Measurements from ENCODE around the gene GNB1. TPM values are rescaled to one million over a fixed set of nuclear protein-coding genes. Genes with fewer than 3 reads are reported as not detected.
"Not testable (repeated sequence)": the region's sequence is repeated elsewhere in the genome, so short reads cannot be mapped to it uniquely, and the experiment has no call there.

Gene GNB1
- total and polyA plus RNA-seq, 9 donors, result 52.3 to 216 (median 178) TPM

DNA sequence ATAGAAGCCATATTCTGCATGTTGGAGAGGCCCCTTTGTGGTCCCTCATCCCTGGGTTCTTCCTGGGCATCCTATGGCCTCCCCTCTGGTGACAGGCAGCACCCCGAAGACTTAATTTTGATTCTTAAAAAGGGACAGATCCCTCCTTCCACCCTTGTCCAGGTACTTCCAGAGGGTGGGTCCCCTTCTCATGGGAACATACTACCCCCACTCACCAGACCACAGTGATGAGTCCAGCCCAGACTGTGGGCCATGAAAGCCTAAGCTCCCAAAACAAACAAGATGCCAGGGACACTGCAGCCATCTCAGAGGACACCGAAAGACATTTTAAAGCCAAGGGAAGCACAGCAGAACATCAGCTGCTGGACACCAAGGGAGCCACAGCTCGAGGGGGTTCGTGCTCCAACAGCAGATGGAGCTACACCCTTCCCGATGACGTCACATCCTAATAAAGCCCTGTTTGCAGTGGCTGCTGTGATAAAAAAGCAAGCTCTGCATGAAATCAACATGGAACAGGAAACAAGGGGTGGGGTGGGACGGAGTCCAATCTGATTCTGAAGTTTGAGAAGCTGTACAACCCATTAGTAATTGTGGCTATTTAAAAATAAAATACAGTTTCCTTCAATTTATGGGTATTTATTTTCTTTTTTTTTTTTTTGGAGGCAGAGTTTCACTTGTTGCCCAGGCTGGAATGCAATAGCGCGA is 32.4 kb downstream of the GNB1 start:
- Histone ChIP-seq H3K27ac (ENCODE audit: low read length) (peak overlapping the region; percentile 89), H3K36me3 (ENCODE audit: control insufficient read depth, insufficient read depth, low read length) (peaks cover 8% of the 10 kb centered on the region), H3K4me1 (ENCODE audit: control insufficient read depth, insufficient read depth, low read length) (peaks cover 32% of the 10 kb centered on the region), H3K9me3 (replicated peaks; ENCODE audit: control insufficient read depth, low read depth, low read length) (no peaks in the 10 kb centered on the region), H3K27me3 (ENCODE audit: control insufficient read depth, insufficient read depth, low read length) (no peaks in the 10 kb centered on the region), H3K4me3 (ENCODE audit: low read length) (no peak overlapping the region)
- DNase-seq, result peak; percentile 95
- WGBS (ENCODE audit: insufficient coverage), result 57% methylated on average over 1 of the region's 9 CpGs

DNA sequence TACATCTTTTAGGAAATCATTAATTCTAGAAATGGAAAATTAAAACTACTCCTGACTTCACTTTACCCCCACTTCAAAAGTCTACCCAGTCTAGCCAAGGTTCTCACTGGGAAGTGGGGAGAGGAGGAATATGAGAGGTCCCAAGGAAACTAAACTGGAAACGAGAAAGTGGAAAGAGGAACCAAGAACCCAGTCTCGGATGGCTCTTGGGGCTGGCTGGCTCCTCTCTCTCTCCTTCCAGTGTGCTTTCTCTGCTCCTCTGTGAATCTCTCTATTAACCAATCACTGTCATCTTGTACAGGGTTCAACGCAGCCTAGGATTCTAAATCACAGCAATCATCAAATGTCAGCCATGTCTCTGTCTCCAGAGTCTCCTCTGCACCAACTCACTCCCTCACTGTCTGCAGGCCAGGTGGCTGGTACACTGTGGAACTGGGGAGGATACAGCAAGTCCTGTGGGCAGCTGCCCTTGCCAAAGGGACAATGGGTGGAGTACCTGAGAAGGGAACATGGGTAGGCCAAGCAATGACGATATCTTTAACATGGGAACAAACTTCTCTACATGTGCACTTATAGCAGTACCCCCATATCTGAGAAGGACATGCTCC is 33.7 kb downstream of the GNB1 start:
- Histone ChIP-seq H3K36me3 (ENCODE audit: control insufficient read depth, insufficient read depth, low read length) (peaks cover 12% of the 10 kb centered on the region), H3K4me3 (ENCODE audit: low read length) (no peak overlapping the region), H3K27me3 (ENCODE audit: control insufficient read depth, insufficient read depth, low read length) (no peaks in the 10 kb centered on the region), H3K9me3 (replicated peaks; ENCODE audit: control insufficient read depth, low read depth, low read length) (no peaks in the 10 kb centered on the region), H3K27ac (ENCODE audit: low read length) (no peak overlapping the region), H3K4me1 (ENCODE audit: control insufficient read depth, insufficient read depth, low read length) (peaks cover 30% of the 10 kb centered on the region)
- WGBS (ENCODE audit: insufficient coverage), result no CpG with 5 or more reads among the region's 4 CpGs
- DNase-seq, result peak; percentile 33

DNA sequence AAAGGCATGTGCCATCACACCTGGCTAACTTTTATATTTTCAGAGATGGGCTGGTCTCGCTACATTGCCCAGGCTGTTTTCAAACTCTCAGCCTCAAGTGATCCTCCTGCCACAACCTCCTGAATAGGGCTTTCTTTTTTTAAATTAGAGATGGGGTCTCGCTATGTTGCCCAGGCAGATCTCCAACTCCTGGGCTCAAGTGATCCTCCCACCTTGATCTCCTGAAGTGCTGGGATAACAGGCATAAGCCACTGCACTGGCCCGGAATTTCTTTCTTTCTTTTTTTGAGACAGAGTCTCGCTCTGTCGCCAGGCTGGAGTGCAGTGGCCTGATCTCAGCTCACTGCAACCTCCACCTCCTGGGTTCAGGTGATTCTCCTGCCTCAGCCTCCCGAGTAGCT is 34.7 kb downstream of the GNB1 start:
- peaks cover 28% of the 10 kb centered on the region for H3K4me1 ChIP-seq (ENCODE audit: control insufficient read depth, insufficient read depth, low read length)

DNA sequence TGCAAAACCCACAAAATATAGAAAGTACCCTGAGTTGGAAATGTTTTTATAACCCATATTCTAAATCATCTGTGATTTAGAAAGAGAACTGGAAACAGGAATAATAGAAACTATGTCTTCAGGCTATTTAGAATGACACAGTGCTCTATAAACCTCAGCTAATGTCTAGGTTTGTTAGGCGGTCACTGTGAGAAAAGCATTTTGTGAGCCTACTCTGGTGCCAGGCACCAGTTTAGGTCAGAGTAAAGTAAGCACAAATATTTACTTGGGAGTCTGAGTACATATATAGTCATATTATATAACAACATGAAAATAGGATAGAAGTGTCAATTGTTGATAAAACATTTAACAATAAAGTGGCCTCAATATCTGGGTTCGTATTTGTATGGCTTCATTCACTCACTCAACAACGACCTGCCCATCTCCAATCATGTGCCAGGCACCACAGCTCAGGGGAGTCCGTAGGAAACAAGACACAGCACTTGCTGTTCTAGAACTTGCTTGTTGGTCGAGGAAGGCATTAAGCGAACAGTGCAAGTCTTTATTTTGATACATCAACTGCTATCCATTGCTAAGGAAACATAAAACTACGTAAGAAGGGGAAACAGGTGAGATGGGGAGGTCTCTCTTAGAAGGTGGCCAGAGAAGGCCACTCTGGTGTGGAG is 37.2 kb downstream of the GNB1 start:
- H3K4me3 ChIP-seq (ENCODE audit: low read length), result no peak overlapping the region
- peaks cover 16% of the 10 kb centered on the region for H3K36me3 ChIP-seq (ENCODE audit: control insufficient read depth, insufficient read depth, low read length)
- no peak for DNase-seq
- H3K9me3 ChIP-seq (replicated peaks; ENCODE audit: control insufficient read depth, low read depth, low read length), result no peaks in the 10 kb centered on the region
- WGBS (ENCODE audit: insufficient coverage), result no CpG with 5 or more reads among the region's 7 CpGs
- H3K27me3 ChIP-seq (ENCODE audit: control insufficient read depth, insufficient read depth, low read length), result no peaks in the 10 kb centered on the region
- H3K4me1 ChIP-seq (ENCODE audit: control insufficient read depth, insufficient read depth, low read length), result peaks cover 14% of the 10 kb centered on the region
- no peak overlapping the region for H3K27ac ChIP-seq (ENCODE audit: low read length)

More for the DNA sequence above, 34.7 kb downstream of the GNB1 start:
- H3K27me3 ChIP-seq (ENCODE audit: control insufficient read depth, insufficient read depth, low read length); H3K4me3 ChIP-seq (ENCODE audit: low read length); H3K27ac ChIP-seq (ENCODE audit: low read length); DNase-seq; H3K9me3 ChIP-seq (replicated peaks; ENCODE audit: control insufficient read depth, low read depth, low read length): not testable (repeated sequence)
- WGBS (ENCODE audit: insufficient coverage), result 79% methylated on average over 6 of the region's 6 CpGs
- H3K36me3 ChIP-seq (ENCODE audit: control insufficient read depth, insufficient read depth, low read length), result peaks cover 16% of the 10 kb centered on the region

DNA sequence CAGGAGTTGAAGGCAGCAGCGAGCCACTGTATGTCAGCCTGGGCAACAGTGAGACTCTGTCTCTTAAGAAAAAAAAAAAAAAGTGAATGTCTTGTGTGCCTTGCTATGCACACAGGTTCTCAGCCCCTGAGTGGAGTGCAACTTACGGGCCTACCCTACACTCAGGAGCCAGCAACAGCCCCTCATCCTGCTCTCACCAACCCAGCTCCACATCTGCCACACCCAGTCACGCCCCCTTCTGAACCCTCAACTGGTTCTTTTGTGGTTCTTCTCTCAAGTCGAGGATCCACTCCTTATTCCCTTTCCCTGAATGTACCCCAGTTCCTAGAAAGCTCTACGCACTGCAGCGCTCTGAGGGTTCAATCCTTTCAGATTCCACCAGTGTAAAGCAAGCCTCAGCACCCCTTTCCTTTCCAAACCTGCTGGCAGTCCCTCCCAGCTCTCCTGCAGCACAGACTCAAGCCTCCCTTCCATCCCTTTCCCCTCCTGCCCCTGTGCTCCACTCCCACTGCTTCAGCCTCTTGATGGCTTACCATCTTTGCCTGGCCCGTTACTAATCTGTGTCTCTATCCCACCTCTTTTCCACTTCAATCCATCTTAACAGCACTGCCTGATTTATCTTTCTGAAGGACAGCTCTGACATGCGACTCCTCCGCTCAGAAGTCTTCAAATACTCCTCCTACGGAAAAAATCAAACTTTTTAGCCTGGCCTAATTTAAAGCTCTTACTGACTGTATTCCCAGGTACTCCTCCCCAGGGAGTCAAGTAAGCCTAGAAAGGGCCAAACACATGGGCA is 38.1 kb downstream of the GNB1 start:
- H3K27ac ChIP-seq (ENCODE audit: low read length), result no peak overlapping the region
- peaks cover 16% of the 10 kb centered on the region for H3K36me3 ChIP-seq (ENCODE audit: control insufficient read depth, insufficient read depth, low read length)
- no peaks in the 10 kb centered on the region for H3K27me3 ChIP-seq (ENCODE audit: control insufficient read depth, insufficient read depth, low read length)
- 76% methylated on average over 10 of the region's 10 CpGs for WGBS (ENCODE audit: insufficient coverage)
- no peak for DNase-seq
- H3K4me1 ChIP-seq (ENCODE audit: control insufficient read depth, insufficient read depth, low read length), result peaks cover 10% of the 10 kb centered on the region
- H3K4me3 ChIP-seq (ENCODE audit: low read length), result no peak overlapping the region
- no peaks in the 10 kb centered on the region for H3K9me3 ChIP-seq (replicated peaks; ENCODE audit: control insufficient read depth, low read depth, low read length)

DNA sequence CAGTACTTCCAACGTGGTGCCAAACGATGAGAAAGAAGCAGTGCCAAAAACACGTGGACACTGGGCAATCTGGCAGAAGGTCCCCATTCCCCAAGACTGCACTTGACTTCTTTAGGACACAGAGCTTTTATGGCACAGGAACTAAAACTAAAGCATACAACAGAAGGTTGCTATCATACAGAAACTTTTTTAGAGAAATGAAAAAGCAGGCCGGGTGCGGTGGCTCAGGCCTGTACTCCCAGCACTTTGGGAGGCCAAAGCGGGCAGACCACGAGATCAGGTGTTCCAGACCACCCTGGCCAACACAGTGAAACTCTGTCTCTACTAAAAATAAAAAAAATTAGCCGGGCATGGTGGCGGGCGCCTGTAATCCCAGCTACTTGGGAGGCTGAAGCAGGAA is 43.0 kb downstream of the GNB1 start:
- Histone ChIP-seq H3K4me3 (ENCODE audit: low read length) (no peak overlapping the region), H3K4me1 (ENCODE audit: control insufficient read depth, insufficient read depth, low read length) (peaks cover 32% of the 10 kb centered on the region), H3K27ac (ENCODE audit: low read length) (peak overlapping the region; percentile 75), H3K36me3 (ENCODE audit: control insufficient read depth, insufficient read depth, low read length) (peaks cover 13% of the 10 kb centered on the region), H3K27me3 (ENCODE audit: control insufficient read depth, insufficient read depth, low read length) (no peaks in the 10 kb centered on the region), H3K9me3 (replicated peaks; ENCODE audit: control insufficient read depth, low read depth, low read length) (no peaks in the 10 kb centered on the region)
- no peak for DNase-seq
- 36% methylated on average over 9 of the region's 10 CpGs for WGBS (ENCODE audit: insufficient coverage)

DNA sequence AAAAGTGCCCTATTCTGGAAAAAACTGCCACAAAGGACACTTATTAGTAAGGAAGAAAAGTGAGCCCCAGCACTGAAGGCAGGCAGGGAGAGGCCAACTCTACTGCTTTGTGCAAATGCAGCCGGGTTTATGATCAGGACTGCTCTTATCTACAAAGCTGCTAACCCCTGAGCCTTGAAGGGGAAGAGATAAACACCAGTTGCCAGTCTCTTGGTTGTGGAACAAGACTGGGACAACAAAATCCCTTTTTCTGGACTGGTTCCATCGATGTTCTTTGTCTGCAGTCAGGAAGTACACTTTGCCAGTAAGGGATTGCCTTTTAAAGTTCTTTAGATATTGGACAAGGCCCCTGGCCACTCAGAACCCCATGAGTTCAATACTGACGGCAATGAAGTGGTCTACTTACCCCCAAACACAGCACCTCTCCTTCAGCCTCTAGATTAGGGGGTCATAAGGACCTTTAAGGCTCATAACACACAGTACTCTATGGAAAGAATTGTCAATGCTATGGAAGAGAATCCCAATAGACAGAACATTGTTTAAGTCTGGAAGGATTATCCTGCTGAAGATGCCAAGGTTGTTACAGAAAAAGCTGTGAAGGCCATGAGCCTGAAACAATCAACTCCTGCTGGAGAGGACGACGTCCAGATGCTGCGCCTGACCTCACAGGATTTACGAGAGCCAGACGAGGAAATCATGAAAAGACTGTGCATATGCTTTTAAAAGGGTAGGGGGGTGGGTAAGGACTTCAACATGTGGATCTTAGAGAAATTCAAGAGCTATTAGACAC is 43.6 kb downstream of the GNB1 start:
- Histone ChIP-seq H3K9me3 (replicated peaks; ENCODE audit: control insufficient read depth, low read depth, low read length) (no peaks in the 10 kb centered on the region), H3K36me3 (ENCODE audit: control insufficient read depth, insufficient read depth, low read length) (peaks cover 8% of the 10 kb centered on the region), H3K4me1 (ENCODE audit: control insufficient read depth, insufficient read depth, low read length) (peaks cover 37% of the 10 kb centered on the region), H3K27me3 (ENCODE audit: control insufficient read depth, insufficient read depth, low read length) (no peaks in the 10 kb centered on the region), H3K4me3 (ENCODE audit: low read length) (no peak overlapping the region), H3K27ac (ENCODE audit: low read length) (peak overlapping the region; percentile 75)
- 13% methylated on average over 4 of the region's 8 CpGs for WGBS (ENCODE audit: insufficient coverage)
- peak; percentile 92 for DNase-seq

DNA sequence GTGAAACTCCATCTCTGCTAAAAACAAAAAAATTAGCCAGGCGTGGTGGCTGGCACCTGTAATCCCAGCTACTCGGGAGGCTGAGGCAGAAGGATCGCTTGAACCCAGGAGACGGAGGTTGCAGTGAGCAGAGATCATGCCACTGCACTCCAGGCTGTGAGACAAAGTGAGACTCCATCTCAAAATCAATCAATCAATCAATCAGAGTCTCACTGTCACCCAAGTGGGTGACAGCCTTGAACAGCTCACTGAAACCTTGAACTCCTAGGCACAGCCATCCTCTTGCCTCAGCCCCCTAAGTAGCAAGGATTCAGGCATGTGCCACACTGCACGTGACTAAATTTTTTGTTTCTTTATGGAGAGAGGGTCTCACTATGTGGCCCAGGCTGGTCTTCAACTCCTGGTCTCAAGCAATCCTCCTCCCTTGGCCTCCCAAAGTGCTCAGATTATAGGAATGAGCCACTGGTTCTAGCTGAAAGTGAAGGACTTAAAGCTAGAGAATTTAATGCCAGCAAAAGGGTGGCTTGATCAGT is 44.4 kb downstream of the GNB1 start:
- peaks cover 37% of the 10 kb centered on the region for H3K4me1 ChIP-seq (ENCODE audit: control insufficient read depth, insufficient read depth, low read length)
- peaks cover 4% of the 10 kb centered on the region for H3K36me3 ChIP-seq (ENCODE audit: control insufficient read depth, insufficient read depth, low read length)
- H3K9me3 ChIP-seq (replicated peaks; ENCODE audit: control insufficient read depth, low read depth, low read length), result no peaks in the 10 kb centered on the region
- 100% methylated on average over 4 of the region's 5 CpGs for WGBS (ENCODE audit: insufficient coverage)
- peak overlapping the region; percentile 29 for H3K27ac ChIP-seq (ENCODE audit: low read length)
- H3K4me3 ChIP-seq (ENCODE audit: low read length), result no peak overlapping the region
- no peaks in the 10 kb centered on the region for H3K27me3 ChIP-seq (ENCODE audit: control insufficient read depth, insufficient read depth, low read length)
- no peak for DNase-seq

DNA sequence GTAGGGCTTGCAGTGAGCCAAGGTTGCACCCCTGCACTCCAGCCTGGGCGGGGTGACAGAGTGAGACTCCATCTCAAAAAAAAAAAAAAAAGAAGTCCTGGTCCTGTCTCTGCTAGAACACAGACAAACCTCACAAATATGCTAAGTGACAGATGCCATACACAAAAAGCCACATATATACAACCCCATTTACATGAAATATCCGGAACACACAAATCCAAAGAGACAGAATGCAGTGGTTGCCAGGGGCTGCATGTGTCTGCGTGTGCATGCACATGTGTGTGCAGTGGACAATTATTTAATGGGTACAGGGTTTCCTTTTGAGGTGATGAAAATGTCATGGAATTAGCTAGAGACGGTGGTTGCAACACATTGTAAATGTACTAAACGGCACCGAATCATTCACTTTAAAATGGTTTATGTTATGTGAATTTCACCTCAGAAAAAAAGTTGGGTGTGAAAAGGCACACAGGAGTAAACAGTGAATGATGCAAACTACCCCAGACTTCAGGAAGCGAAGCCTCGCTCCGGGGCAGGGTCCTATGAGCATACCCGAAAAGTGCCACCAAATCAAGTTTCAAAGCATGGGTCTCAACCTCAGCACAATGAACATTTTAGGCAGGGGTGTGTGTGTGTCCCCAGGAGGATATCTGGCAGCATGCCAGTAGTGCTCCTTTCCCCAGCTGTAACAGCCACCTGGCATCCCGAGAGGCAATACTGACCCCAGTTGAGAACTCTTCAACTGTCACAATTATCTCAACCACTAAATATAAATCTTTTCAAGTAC is 48.3 kb downstream of the GNB1 start:
- no peak overlapping the region for H3K27ac ChIP-seq (ENCODE audit: low read length)
- DNase-seq, result peak; percentile 25
- no peaks in the 10 kb centered on the region for H3K27me3 ChIP-seq (ENCODE audit: control insufficient read depth, insufficient read depth, low read length)
- 100% methylated on average over 1 of the region's 11 CpGs for WGBS (ENCODE audit: insufficient coverage)
- peaks cover 4% of the 10 kb centered on the region for H3K36me3 ChIP-seq (ENCODE audit: control insufficient read depth, insufficient read depth, low read length)
- H3K4me3 ChIP-seq (ENCODE audit: low read length), result no peak overlapping the region
- no peaks in the 10 kb centered on the region for H3K9me3 ChIP-seq (replicated peaks; ENCODE audit: control insufficient read depth, low read depth, low read length)
- peaks cover 29% of the 10 kb centered on the region for H3K4me1 ChIP-seq (ENCODE audit: control insufficient read depth, insufficient read depth, low read length)
